GM04503 (cell line): ENCODE data around the gene RXFP3.
A peak's percentile ranks its signal among the peaks of the same experiment; 100 is the strongest.
"Not testable (repeated sequence)": the region's sequence is repeated elsewhere in the genome, so short reads cannot be mapped to it uniquely, and the experiment has no call there.

Source experiments
- DNase-seq: peaks from one replicate; pipeline ENCODE4 v3.0.0-alpha.2; 2012; ENCODE audit warnings: low read depth

Gene RXFP3

GRCh38 chr5:33936381-33937016, at the start of gene RXFP3:
Gene RXFP3 (plus strand): TSS chr5:33936386. CDS start chr5:33936741, 355 bp downstream.
- no peak for DNase-seq

- DNase-seq: no peak
Observed at GRCh38 chr5:33887268-33887667, 48.9 kb upstream of the RXFP3 start.

- no peak for DNase-seq
Observed at GRCh38 chr5:33888587-33888986, 47.6 kb upstream of the RXFP3 start.

GRCh38 chr5:33890131-33891032, 45.8 kb upstream of the RXFP3 start:
- no peak for DNase-seq

- DNase-seq: no peak
Observed at GRCh38 chr5:33891446-33891787, 44.8 kb upstream of the RXFP3 start.

GRCh38 chr5:33891788-33892619, 44.2 kb upstream of the RXFP3 start, which contains the start of gene ADAMTS12:
Gene ADAMTS12 (minus strand): TSS chr5:33891990. CDS start chr5:33891856, 134 bp downstream.
- no peak for DNase-seq

- peak; percentile 92 for DNase-seq
Observed at GRCh38 chr5:33892620-33893137, 43.5 kb upstream of the RXFP3 start.

GRCh38 chr5:33894566-33894965, 41.6 kb upstream of the RXFP3 start:
- no peak for DNase-seq

GRCh38 chr5:33901156-33901555, 35.0 kb upstream of the RXFP3 start:
- DNase-seq: no peak

- DNase-seq: no peak
Observed at GRCh38 chr5:33903118-33903517, 33.1 kb upstream of the RXFP3 start.

- DNase-seq: no peak
Observed at GRCh38 chr5:33905381-33905780, 30.8 kb upstream of the RXFP3 start.

GRCh38 chr5:33906248-33906647, 29.9 kb upstream of the RXFP3 start:
- DNase-seq: not testable (repeated sequence)

GRCh38 chr5:33914844-33915243, 21.3 kb upstream of the RXFP3 start:
- not testable (repeated sequence) for DNase-seq

GRCh38 chr5:33921002-33921401, 15.2 kb upstream of the RXFP3 start:
- no peak for DNase-seq

GRCh38 chr5:33925278-33925677, 10.9 kb upstream of the RXFP3 start:
- DNase-seq: no peak

- DNase-seq: no peak
Observed at GRCh38 chr5:33927685-33928084, 8.5 kb upstream of the RXFP3 start.

- DNase-seq: no peak
Observed at GRCh38 chr5:33928283-33928682, 7.9 kb upstream of the RXFP3 start.

GRCh38 chr5:33929925-33930690, 6.1 kb upstream of the RXFP3 start:
- DNase-seq: no peak

GRCh38 chr5:33931136-33931535, 5.0 kb upstream of the RXFP3 start:
- DNase-seq: no peak

GRCh38 chr5:33933723-33934169, 2.4 kb upstream of the RXFP3 start:
- no peak for DNase-seq

- DNase-seq: no peak
Observed at GRCh38 chr5:33934176-33934575, 2.0 kb upstream of the RXFP3 start.
